ENCODE measurements around the gene ZBTB43.

The ZBTB43 gene

DNA sequence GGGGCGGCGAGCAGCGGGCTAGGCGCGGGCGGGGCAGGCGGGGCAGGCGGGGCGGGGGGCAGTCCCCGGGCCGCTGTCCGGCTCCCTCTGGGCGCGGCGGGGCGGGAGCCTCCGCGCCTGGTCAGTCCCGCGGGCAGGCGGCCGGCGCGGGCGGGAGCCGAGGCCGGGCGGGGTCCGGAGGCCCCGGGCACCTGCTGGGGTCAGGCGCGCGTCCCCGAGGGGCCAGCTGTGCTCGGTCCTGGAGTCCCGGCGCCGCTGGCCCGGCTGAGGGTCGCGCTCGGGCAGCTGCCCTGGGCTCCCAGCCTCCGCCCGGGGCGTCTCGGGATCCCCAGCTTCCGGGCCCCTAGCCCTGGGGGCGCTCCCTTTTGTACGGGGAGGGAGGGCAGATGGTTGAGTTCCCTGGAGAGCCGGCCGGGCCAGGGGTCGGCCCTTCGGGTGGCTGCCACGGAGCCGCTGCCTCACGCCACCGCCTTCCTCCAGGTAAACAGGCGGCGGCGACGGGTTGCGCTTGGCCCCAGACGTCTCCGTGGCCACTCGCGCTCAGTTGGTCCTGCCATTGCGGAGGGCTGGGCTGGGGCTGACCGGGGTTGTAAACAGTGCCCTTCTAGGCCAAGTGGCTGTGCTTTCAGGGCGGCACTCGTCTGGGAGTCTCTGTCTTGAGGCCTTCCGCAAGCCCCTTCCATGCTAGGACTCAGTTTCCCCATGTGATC lies 56.1 kb downstream of the ZBTB43 start:
- Histone ChIP-seq H3K9me3 (no peaks in the 10 kb centered on the region), H3K4me1 (no peaks in the 10 kb centered on the region), H3K36me3 (peaks cover 3% of the 10 kb centered on the region), H3K4me3 (ENCODE audit: low read depth, low read length) (peak overlapping the region; percentile 82), H3K27me3 (no peaks in the 10 kb centered on the region; the same call in 1 of the 2 replicates)
- TF ChIP-seq, protein P1, sequence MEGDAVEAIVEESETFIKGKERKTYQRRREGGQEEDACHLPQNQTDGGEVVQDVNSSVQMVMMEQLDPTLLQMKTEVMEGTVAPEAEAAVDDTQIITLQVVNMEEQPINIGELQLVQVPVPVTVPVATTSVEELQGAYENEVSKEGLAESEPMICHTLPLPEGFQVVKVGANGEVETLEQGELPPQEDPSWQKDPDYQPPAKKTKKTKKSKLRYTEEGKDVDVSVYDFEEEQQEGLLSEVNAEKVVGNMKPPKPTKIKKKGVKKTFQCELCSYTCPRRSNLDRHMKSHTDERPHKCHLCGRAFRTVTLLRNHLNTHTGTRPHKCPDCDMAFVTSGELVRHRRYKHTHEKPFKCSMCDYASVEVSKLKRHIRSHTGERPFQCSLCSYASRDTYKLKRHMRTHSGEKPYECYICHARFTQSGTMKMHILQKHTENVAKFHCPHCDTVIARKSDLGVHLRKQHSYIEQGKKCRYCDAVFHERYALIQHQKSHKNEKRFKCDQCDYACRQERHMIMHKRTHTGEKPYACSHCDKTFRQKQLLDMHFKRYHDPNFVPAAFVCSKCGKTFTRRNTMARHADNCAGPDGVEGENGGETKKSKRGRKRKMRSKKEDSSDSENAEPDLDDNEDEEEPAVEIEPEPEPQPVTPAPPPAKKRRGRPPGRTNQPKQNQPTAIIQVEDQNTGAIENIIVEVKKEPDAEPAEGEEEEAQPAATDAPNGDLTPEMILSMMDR (IDR thresholded peaks at IDR 0.05; ENCODE audit: low read depth, low read length), result no peak
- peak; percentile 35 for DNase-seq

DNA sequence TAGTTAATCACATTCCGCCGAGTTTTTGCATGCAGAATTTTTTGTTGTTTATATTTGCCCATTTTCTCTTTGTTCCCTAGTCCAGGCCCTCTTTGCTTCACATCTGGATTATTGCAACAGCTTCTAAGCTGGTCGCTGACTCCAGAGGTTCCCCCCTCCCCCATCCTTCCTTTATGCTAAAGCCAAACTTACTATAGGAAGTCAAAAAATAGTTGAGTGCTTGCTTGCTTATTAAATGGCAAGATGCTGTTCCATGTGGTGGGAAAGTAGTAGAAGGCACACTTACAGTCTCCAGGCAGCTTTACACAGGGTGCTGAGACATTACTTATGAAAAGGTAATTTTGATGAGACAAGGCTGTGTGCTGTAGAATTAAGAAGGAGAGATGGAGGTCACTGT lies 56.9 kb downstream of the ZBTB43 start:
- Histone ChIP-seq H3K4me3 (ENCODE audit: low read depth, low read length) (peak overlapping the region; percentile 82), H3K9me3 (no peaks in the 10 kb centered on the region), H3K36me3 (peaks cover 3% of the 10 kb centered on the region), H3K4me1 (no peaks in the 10 kb centered on the region), H3K27me3 (no peaks in the 10 kb centered on the region; the same call in 1 of the 2 replicates)
- no peak for DNase-seq
- TF ChIP-seq, protein P1 (IDR thresholded peaks at IDR 0.05; ENCODE audit: low read depth, low read length), result no peak

DNA sequence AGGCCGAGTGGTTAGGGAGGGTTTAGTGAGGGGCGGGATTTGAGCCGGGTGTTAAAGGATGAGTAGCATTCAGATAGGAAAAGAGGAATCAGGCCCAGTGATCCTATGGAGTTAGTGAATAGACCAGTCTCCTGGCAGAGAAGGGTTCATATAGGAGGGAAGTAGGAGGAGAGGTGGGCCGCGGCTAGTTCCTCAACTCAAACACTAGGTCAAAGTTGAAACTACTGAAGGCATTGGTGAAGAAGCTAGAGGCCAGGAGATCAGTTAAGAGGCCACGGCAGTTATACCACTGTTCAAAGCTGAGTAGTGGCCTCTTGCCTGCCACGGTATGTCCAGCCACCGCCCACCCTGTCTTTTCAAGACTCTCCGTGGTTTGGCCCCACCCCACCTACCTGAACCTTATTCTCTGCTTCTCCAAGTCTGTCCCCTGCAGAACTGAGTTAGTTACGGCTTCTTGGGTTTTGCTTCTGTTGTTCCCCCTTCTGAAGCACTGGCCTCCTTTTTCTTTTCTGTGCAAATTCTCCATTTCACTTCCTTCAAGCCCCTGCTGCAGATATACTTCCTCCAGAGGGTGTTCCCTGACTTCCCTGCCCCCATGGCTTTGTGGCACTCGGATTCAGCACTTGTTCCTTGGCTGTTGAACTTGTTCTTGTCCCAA lies 57.4 kb downstream of the ZBTB43 start:
- TF ChIP-seq, protein P1 (IDR thresholded peaks at IDR 0.05; ENCODE audit: low read depth, low read length), result no peak
- H3K4me1 ChIP-seq, result no peaks in the 10 kb centered on the region
- H3K36me3 ChIP-seq, result peaks cover 3% of the 10 kb centered on the region
- no peak for DNase-seq
- H3K27me3 ChIP-seq, result no peaks in the 10 kb centered on the region; the same call in 1 of the 2 replicates
- H3K4me3 ChIP-seq (ENCODE audit: low read depth, low read length), result peak overlapping the region; percentile 82
- no peaks in the 10 kb centered on the region for H3K9me3 ChIP-seq

DNA sequence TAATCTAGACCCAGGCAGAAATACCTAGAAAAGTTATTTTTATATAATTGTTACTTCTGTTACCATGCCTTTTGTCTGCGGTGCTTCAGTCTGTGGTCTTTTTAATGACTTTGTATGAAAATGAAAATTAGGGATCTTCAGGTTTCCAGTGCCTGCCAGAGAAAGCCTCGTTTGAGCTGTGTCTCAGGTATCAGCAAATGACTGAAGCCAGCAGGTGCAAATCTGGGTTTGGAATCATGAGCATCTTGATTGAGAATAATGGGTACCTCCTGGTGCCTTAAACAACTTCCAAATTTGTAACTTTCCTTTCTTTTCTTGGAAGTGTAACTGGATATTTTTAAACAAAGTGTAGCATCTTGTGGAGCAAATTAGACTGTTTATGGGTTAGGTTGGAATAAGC lies 59.9 kb downstream of the ZBTB43 start:
- H3K4me3 ChIP-seq (ENCODE audit: low read depth, low read length), result no peak overlapping the region
- no peaks in the 10 kb centered on the region for H3K27me3 ChIP-seq
- TF ChIP-seq, protein P1 (IDR thresholded peaks at IDR 0.05; ENCODE audit: low read depth, low read length), result no peak
- H3K36me3 ChIP-seq, result peaks cover 7% of the 10 kb centered on the region
- H3K9me3 ChIP-seq, result no peaks in the 10 kb centered on the region
- H3K4me1 ChIP-seq, result no peaks in the 10 kb centered on the region
- no peak for DNase-seq

DNA sequence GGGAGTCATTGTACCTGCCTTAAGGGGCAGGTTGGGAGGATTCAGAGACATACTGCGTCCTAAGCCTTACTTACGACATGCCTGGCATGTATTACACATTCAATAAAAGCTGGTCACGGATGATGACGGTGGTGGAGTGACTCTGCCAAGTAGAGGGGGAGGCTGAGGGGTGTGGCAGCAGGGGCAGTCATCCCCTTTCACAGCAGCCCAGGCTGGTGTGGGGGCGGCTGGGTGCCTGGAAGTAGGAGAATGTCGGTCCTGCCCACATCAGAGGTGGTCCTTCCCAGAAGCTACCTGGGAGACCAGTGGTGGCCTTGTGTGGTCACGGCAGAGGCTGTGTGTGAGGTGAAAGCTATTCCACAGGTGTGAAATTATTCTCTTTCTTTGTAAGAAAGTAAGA lies 64.5 kb downstream of the ZBTB43 start:
- H3K9me3 ChIP-seq, result no peaks in the 10 kb centered on the region
- no peaks in the 10 kb centered on the region for H3K27me3 ChIP-seq
- no peak overlapping the region for H3K4me3 ChIP-seq (ENCODE audit: low read depth, low read length)
- peaks cover 7% of the 10 kb centered on the region for H3K36me3 ChIP-seq
- no peaks in the 10 kb centered on the region for H3K4me1 ChIP-seq
- TF ChIP-seq, protein P1 (IDR thresholded peaks at IDR 0.05; ENCODE audit: low read depth, low read length), result no peak
- no peak for DNase-seq

DNA sequence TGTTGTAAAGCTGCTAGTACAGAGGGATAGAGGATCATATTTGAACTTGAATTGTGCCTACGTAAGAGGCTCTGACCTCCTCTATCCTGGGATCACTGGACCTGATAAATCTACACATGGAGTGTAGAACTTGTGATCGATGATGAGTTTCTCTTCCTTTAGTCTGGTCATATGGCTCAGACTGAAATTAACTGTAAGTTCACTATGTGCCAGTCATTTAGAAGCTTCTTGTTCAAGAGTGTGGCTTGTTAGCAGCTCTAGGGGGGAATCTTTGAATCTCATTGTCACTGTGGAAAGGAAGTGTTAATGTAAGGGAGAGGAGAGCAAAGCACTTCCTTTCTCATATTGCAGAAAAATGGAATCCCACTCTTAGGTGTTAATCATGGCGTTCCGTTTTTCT lies 67.7 kb downstream of the ZBTB43 start:
- DNase-seq, result no peak
- H3K27me3 ChIP-seq, result no peaks in the 10 kb centered on the region
- H3K4me3 ChIP-seq (ENCODE audit: low read depth, low read length), result no peak overlapping the region
- peaks cover 4% of the 10 kb centered on the region; the same call in 1 of the 2 replicates for H3K36me3 ChIP-seq
- no peaks in the 10 kb centered on the region for H3K9me3 ChIP-seq
- H3K4me1 ChIP-seq, result no peaks in the 10 kb centered on the region
- TF ChIP-seq, protein P1 (IDR thresholded peaks at IDR 0.05; ENCODE audit: low read depth, low read length), result no peak

Data from BE2C (cell line).